Calu3 (cell line): ENCODE results near the gene SIRPA. TPM values are rescaled to one million over a fixed set of nuclear protein-coding genes. Genes with fewer than 3 reads are reported as not detected.

Experiments
- BruUV-seq: library from RNA; stranded (reverse); fragments of 400-500 nt; replicated peaks from 2 replicates; lab custom pipeline; 2021; lab: Mats Ljungman, UMichigan
- CTCF ChIA-PET: fragments of 300-600 bp; sonication (Branson Sonifier 250); formaldehyde crosslinking; loops from one replicate; lab custom pipeline; 2022; ENCODE audit warnings: antibody characterized with exemption; lab: Charles Lee
- DNase-seq: peaks from one replicate; pipeline ENCODE4 v3.0.0; 2022
- H3K27ac Mint-ChIP-seq: one replicate; pipeline ENCODE4 v1.8.0; 2022; ENCODE audit warnings: mixed read lengths; ENCODE audit not compliant: unreplicated experiment
- H3K27me3 Mint-ChIP-seq: one replicate; pipeline ENCODE4 v1.8.0; 2022; ENCODE audit warnings: mixed read lengths; ENCODE audit not compliant: unreplicated experiment
- H3K36me3 Mint-ChIP-seq: one replicate; pipeline ENCODE4 v1.8.0; 2022; ENCODE audit warnings: mild to moderate bottlenecking, moderate library complexity, mixed read lengths; ENCODE audit not compliant: insufficient read depth, unreplicated experiment
- H3K4me1 Mint-ChIP-seq: one replicate; pipeline ENCODE4 v1.8.0; 2022; ENCODE audit warnings: mild to moderate bottlenecking, low read depth, mixed read lengths; ENCODE audit not compliant: unreplicated experiment
- H3K4me3 Mint-ChIP-seq: one replicate; pipeline ENCODE4 v1.8.0; 2022; ENCODE audit warnings: mild to moderate bottlenecking, low read depth, moderate library complexity, mixed read lengths; ENCODE audit not compliant: unreplicated experiment
- H3K9me3 Mint-ChIP-seq: one replicate; pipeline ENCODE4 v1.8.0; 2022; ENCODE audit warnings: low read depth, mixed read lengths; ENCODE audit not compliant: unreplicated experiment
- intact Hi-C: fragments of 100-400 bp; cut with micrococcal nuclease; formaldehyde crosslinking; loops from one replicate; pipeline ENCODE4 v1.10.0; 2022; ENCODE audit not compliant: unreplicated experiment
- total RNA-seq: library from RNA; stranded (reverse); gene quantifications from 2 replicates; pipeline ENCODE4 v1.2.3, GENCODE V29; 2022
- TF ChIP-seq, protein P1 (sequence below): fragments of 200-600 bp; IDR thresholded peaks from one replicate; pipeline ENCODE4 v1.8.0; 2022; ENCODE audit warnings: antibody characterized with exemption; ENCODE audit not compliant: unreplicated experiment

Gene SIRPA
- total RNA-seq, 1 experiment from 2014 or later: 24.0 TPM

DNA sequence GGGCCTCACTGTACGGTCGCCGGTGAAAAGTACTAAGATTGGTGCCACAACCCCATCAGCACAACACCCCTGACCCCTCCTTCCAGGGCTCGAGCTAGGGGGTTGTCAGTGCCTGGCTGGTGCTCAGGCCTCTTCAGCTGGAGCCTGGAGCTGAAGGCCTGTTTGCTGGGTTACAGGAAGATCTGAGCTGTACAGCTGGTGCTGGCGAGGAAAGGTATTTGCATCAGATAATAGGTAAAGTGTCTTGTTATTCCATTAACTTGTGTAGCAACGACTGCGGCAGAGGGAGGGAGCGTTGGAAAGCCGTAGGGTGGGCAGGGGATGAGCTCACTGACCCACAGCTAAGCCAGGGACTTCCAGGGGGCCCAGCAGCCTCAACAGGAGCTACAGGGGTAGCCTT, 15.8 kb upstream of the SIRPA start:
- Mint-ChIP-seq H3K9me3 (no peaks in the 10 kb centered on the region), H3K36me3 (peaks cover 17% of the 10 kb centered on the region), H3K27me3 (peaks cover 10% of the 10 kb centered on the region), H3K4me1 (peaks cover 16% of the 10 kb centered on the region), H3K27ac (no peak overlapping the region), H3K4me3 (no peak overlapping the region)
- BruUV-seq: no TSS peak
- intact Hi-C loops: no loop called here
- TF ChIP-seq, protein P1, sequence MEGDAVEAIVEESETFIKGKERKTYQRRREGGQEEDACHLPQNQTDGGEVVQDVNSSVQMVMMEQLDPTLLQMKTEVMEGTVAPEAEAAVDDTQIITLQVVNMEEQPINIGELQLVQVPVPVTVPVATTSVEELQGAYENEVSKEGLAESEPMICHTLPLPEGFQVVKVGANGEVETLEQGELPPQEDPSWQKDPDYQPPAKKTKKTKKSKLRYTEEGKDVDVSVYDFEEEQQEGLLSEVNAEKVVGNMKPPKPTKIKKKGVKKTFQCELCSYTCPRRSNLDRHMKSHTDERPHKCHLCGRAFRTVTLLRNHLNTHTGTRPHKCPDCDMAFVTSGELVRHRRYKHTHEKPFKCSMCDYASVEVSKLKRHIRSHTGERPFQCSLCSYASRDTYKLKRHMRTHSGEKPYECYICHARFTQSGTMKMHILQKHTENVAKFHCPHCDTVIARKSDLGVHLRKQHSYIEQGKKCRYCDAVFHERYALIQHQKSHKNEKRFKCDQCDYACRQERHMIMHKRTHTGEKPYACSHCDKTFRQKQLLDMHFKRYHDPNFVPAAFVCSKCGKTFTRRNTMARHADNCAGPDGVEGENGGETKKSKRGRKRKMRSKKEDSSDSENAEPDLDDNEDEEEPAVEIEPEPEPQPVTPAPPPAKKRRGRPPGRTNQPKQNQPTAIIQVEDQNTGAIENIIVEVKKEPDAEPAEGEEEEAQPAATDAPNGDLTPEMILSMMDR: no peak
- DNase-seq: no peak
- CTCF ChIA-PET: no interaction called here

DNA sequence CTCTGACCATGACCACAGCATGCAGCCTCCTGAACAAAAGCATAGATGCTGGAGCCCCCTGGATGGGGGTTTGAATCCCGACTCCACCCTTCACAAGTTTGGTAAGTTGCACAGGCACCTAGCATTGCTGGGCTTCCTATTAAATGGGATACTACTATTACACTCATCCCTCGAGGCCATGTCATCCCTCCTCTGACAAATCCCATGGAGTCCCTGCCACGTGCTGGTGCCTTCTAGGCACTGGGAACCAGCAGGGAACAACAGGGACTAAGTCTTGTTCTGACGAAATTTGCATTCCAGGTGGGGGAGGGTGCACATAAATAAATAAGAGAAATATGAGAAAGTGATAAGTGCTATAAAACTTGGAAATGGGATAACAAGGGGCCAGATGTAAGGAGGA, 15.3 kb upstream of the SIRPA start:
- Mint-ChIP-seq H3K4me3 (no peak overlapping the region), H3K4me1 (peaks cover 10% of the 10 kb centered on the region), H3K27ac (no peak overlapping the region), H3K27me3 (peaks cover 12% of the 10 kb centered on the region), H3K36me3 (peaks cover 12% of the 10 kb centered on the region), H3K9me3 (no peaks in the 10 kb centered on the region)
- TF ChIP-seq, protein P1: no peak
- BruUV-seq: no TSS peak
- intact Hi-C loops: no loop called here
- DNase-seq: no peak
- CTCF ChIA-PET: no interaction called here

DNA sequence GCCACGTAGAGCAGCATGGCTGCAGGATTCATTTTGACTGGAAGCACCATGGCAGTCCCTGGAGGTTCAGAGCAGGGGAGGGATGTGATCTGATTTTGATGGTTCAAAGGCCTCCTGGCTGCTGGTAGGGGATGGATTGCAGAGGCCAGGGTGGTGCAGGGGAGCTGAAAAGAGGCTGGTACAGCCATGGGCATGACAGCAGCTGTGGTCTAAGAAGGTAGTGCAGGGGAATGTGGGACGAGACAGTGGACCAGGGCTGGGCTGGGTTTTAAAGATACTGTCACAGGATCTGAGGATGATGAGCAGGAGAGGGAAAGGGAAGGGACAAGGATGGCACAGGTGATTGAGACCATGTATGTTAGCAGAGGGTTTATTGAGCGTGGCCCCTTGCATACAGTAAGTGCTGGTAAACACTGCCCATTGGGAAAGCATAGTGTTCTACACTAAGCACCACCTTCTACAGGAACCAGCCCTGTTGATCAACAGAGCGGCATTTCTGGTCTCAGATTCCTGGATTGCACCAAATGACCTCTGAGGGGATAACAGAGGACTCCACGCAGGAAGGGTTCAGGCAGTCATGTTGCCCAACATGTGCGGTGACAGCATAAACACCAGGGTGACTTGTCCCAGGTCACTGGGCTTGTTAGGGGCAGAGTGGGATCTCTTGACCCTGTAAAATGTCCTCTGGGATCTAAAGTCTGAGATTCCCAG, 14.5 kb upstream of the SIRPA start:
- intact Hi-C loops: no loop called here
- TF ChIP-seq, protein P1: no peak

DNA sequence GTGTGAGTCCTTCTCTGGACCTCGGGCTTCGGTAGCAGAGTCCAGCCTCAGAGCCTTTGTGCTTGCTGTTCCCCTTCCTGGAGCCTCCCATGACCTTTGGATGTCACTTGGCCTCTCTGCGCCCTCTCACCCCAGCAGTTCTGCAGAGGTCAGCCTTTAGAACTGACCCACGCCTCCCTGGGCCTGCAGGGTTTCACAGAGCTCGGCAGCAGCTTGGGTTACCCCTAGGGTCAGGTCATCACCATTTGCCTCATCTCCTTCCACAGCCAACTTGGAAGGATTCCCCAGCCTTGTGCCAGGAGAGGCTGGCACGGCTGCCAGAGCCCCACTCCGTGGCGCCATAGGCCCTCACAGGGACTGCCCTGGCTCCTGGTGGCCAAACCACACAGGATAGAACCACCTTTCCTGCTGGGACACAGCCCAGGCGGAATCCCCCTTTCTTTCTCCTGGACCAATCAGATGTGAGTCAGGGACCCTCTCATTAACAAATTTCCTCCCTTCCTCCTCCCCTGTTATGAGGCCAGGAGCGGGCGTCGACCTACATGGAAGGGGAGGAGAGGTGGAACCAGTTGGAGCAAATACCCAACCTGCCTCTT, 13.9 kb upstream of the SIRPA start:
- H3K4me3 Mint-ChIP-seq: no peak overlapping the region
- BruUV-seq: no TSS peak
- CTCF ChIA-PET: no interaction called here
- H3K36me3 Mint-ChIP-seq: no peaks in the 10 kb centered on the region
- TF ChIP-seq, protein P1: no peak
- intact Hi-C loops: no loop called here
- H3K27ac Mint-ChIP-seq: no peak overlapping the region
- H3K27me3 Mint-ChIP-seq: peaks cover 12% of the 10 kb centered on the region
- DNase-seq: no peak
- H3K9me3 Mint-ChIP-seq: no peaks in the 10 kb centered on the region
- no peaks in the 10 kb centered on the region for H3K4me1 Mint-ChIP-seq

More for the DNA sequence above, 14.5 kb upstream of the SIRPA start:
- BruUV-seq: no TSS peak
- H3K4me3 Mint-ChIP-seq: no peak overlapping the region
- CTCF ChIA-PET: no interaction called here
- no peak for DNase-seq
- H3K36me3 Mint-ChIP-seq: peaks cover 5% of the 10 kb centered on the region
- peaks cover 12% of the 10 kb centered on the region for H3K27me3 Mint-ChIP-seq
- no peak overlapping the region for H3K27ac Mint-ChIP-seq
- no peaks in the 10 kb centered on the region for H3K9me3 Mint-ChIP-seq
- H3K4me1 Mint-ChIP-seq: peaks cover 3% of the 10 kb centered on the region
